ENCODE data around the gene E2F2. TPM values are rescaled to one million over a fixed set of nuclear protein-coding genes. Genes with fewer than 3 reads are reported as not detected.

The E2F2 gene
- total RNA-seq, 1 donor from 2014 or later: 1.3 TPM

GRCh38 chr1:23527900-23528249 lies 3.2 kb downstream of the E2F2 start:
- no peak overlapping the region for H3K27ac Mint-ChIP-seq (ENCODE audit: unreplicated experiment)
- no peak overlapping the region for H3K4me3 Mint-ChIP-seq (ENCODE audit: unreplicated experiment)
- H3K36me3 Mint-ChIP-seq (ENCODE audit: unreplicated experiment): no peaks in the 10 kb centered on the region
- no peak for TF ChIP-seq CTCF (IDR thresholded peaks at IDR 0.05)
- no peaks in the 10 kb centered on the region for H3K27me3 Mint-ChIP-seq (ENCODE audit: unreplicated experiment)
- H3K4me1 Mint-ChIP-seq (ENCODE audit: unreplicated experiment): peaks cover 51% of the 10 kb centered on the region
- DNase-seq (ENCODE audit: extremely low spot score, unreplicated experiment): no peak
- no peaks in the 10 kb centered on the region for H3K9me3 Mint-ChIP-seq (ENCODE audit: unreplicated experiment)

- H3K4me1 Mint-ChIP-seq (ENCODE audit: unreplicated experiment): peaks cover 51% of the 10 kb centered on the region
- no peak overlapping the region for H3K4me3 Mint-ChIP-seq (ENCODE audit: unreplicated experiment)
- TF ChIP-seq CTCF (IDR thresholded peaks at IDR 0.05): no peak
- DNase-seq (ENCODE audit: extremely low spot score, unreplicated experiment): no peak
- H3K27me3 Mint-ChIP-seq (ENCODE audit: unreplicated experiment): no peaks in the 10 kb centered on the region
- no peak overlapping the region for H3K27ac Mint-ChIP-seq (ENCODE audit: unreplicated experiment)
- no peaks in the 10 kb centered on the region for H3K9me3 Mint-ChIP-seq (ENCODE audit: unreplicated experiment)
- H3K36me3 Mint-ChIP-seq (ENCODE audit: unreplicated experiment): no peaks in the 10 kb centered on the region
Measured at GRCh38 chr1:23527366-23527765, 3.7 kb downstream of the E2F2 start.

GRCh38 chr1:23526329-23527041 lies 4.5 kb downstream of the E2F2 start:
- Mint-ChIP-seq H3K36me3 (ENCODE audit: unreplicated experiment) (no peaks in the 10 kb centered on the region), H3K4me1 (ENCODE audit: unreplicated experiment) (peaks cover 47% of the 10 kb centered on the region), H3K27me3 (ENCODE audit: unreplicated experiment) (no peaks in the 10 kb centered on the region), H3K9me3 (ENCODE audit: unreplicated experiment) (no peaks in the 10 kb centered on the region), H3K4me3 (ENCODE audit: unreplicated experiment) (no peak overlapping the region), H3K27ac (ENCODE audit: unreplicated experiment) (no peak overlapping the region)
- no peak for TF ChIP-seq CTCF (IDR thresholded peaks at IDR 0.05)
- DNase-seq (ENCODE audit: extremely low spot score, unreplicated experiment): no peak

GRCh38 chr1:23525558-23526250 lies 5.3 kb downstream of the E2F2 start:
- no peaks in the 10 kb centered on the region for H3K36me3 Mint-ChIP-seq (ENCODE audit: unreplicated experiment)
- peak overlapping the region; percentile 36 for H3K27ac Mint-ChIP-seq (ENCODE audit: unreplicated experiment)
- no peak for TF ChIP-seq CTCF (IDR thresholded peaks at IDR 0.05)
- no peak for DNase-seq (ENCODE audit: extremely low spot score, unreplicated experiment)
- H3K4me1 Mint-ChIP-seq (ENCODE audit: unreplicated experiment): peaks cover 43% of the 10 kb centered on the region
- no peaks in the 10 kb centered on the region for H3K9me3 Mint-ChIP-seq (ENCODE audit: unreplicated experiment)
- no peaks in the 10 kb centered on the region for H3K27me3 Mint-ChIP-seq (ENCODE audit: unreplicated experiment)
- no peak overlapping the region for H3K4me3 Mint-ChIP-seq (ENCODE audit: unreplicated experiment)

- TF ChIP-seq CTCF (IDR thresholded peaks at IDR 0.05): no peak
- no peak overlapping the region for H3K27ac Mint-ChIP-seq (ENCODE audit: unreplicated experiment)
- no peaks in the 10 kb centered on the region for H3K9me3 Mint-ChIP-seq (ENCODE audit: unreplicated experiment)
- H3K4me3 Mint-ChIP-seq (ENCODE audit: unreplicated experiment): no peak overlapping the region
- H3K27me3 Mint-ChIP-seq (ENCODE audit: unreplicated experiment): no peaks in the 10 kb centered on the region
- no peaks in the 10 kb centered on the region for H3K36me3 Mint-ChIP-seq (ENCODE audit: unreplicated experiment)
- peaks cover 39% of the 10 kb centered on the region for H3K4me1 Mint-ChIP-seq (ENCODE audit: unreplicated experiment)
- no peak for DNase-seq (ENCODE audit: extremely low spot score, unreplicated experiment)
Measured at GRCh38 chr1:23524716-23525401, 6.2 kb downstream of the E2F2 start.

All from osteocyte (in vitro differentiated cells).